Loucy (cell line): Measurements from ENCODE around the gene TGDS.
"Not testable (repeated sequence)": the region's sequence is repeated elsewhere in the genome, so short reads cannot be mapped to it uniquely, and the experiment has no call there.

ENCODE experiments used
- H2AFZ ChIP-seq: fragments of 200-600 bp; sonication (generic); 2 replicates; pipeline ENCODE4 v1.6.0; 2016; ENCODE audit warnings: antibody characterized with exemption, mild to moderate bottlenecking, low read length, moderate library complexity
- H3F3A ChIP-seq: fragments of 200-600 bp; 2 replicates; pipeline ENCODE4 v1.6.0; 2016; ENCODE audit warnings: antibody characterized with exemption, low read depth, mild to moderate bottlenecking
- H3K27me3 ChIP-seq: fragments of 200-600 bp; sonication (generic); 2 replicates; pipeline ENCODE4 v1.6.1; 2014; ENCODE audit warnings: low read length, mild to moderate bottlenecking; ENCODE audit not compliant: insufficient read depth, poor library complexity, severe bottlenecking
- H3K36me3 ChIP-seq: fragments of 200-600 bp; sonication (generic); 2 replicates; pipeline ENCODE4 v1.6.1; 2016; ENCODE audit warnings: low read length; ENCODE audit not compliant: insufficient read depth
- H3K4me1 ChIP-seq: fragments of 200-600 bp; sonication (generic); 2 replicates; pipeline ENCODE4 v1.5.1; 2014; ENCODE audit warnings: low read length, mild to moderate bottlenecking; ENCODE audit not compliant: insufficient read depth, poor library complexity, severe bottlenecking
- H3K4me2 ChIP-seq: fragments of 200-600 bp; sonication (generic); 2 replicates; pipeline ENCODE4 v1.6.0; 2014; ENCODE audit warnings: antibody characterized with exemption, low read length, low read depth, mild to moderate bottlenecking; ENCODE audit not compliant: poor library complexity, severe bottlenecking
- H3K4me3 ChIP-seq: fragments of 200-600 bp; sonication (generic); 2 replicates; pipeline ENCODE4 v1.5.1; 2014; ENCODE audit warnings: low read length, mild to moderate bottlenecking, mixed read lengths; ENCODE audit not compliant: poor library complexity, severe bottlenecking
- H3K79me2 ChIP-seq: fragments of 200-600 bp; sonication (generic); 2 replicates; pipeline ENCODE4 v1.6.1; 2014; ENCODE audit warnings: low read length; ENCODE audit not compliant: insufficient read depth
- H3K9ac ChIP-seq: fragments of 200-600 bp; sonication (generic); 2 replicates; pipeline ENCODE4 v1.6.0; 2014; ENCODE audit warnings: mild to moderate bottlenecking, low read depth, low read length, moderate library complexity; ENCODE audit not compliant: poor library complexity, severe bottlenecking
- H3K9me2 ChIP-seq: fragments of 200-600 bp; sonication (generic); replicated peaks from 2 replicates; pipeline ENCODE4 v1.6.1; 2016; ENCODE audit warnings: low read depth, low read length, mixed read lengths
- H3K9me3 ChIP-seq: fragments of 200-600 bp; sonication (generic); 2 replicates; pipeline ENCODE4 v1.6.1; 2014; ENCODE audit warnings: mild to moderate bottlenecking, antibody characterized with exemption, low read length, low read depth; ENCODE audit not compliant: insufficient read depth
- H4K20me1 ChIP-seq: fragments of 200-600 bp; sonication (generic); 2 replicates; pipeline ENCODE4 v1.6.0; 2014; ENCODE audit warnings: antibody characterized with exemption, low read length, mild to moderate bottlenecking; ENCODE audit not compliant: insufficient read depth, poor library complexity, severe bottlenecking
- CTCF ChIP-seq: fragments of 200-600 bp; sonication (generic); conservative IDR thresholded peaks from 2 replicates; pipeline ENCODE4 v1.5.1; 2014; ENCODE audit warnings: mild to moderate bottlenecking, antibody characterized with exemption, low read length
- EZH2phosphoT487 ChIP-seq: fragments of 200-600 bp; IDR thresholded peaks from 2 replicates; pipeline ENCODE4 v1.6.1; 2018; ENCODE audit warnings: antibody characterized with exemption, mild to moderate bottlenecking, moderate library complexity, borderline replicate concordance

The TGDS gene

GRCh38 chr13:94636942-94637578 lies 41.1 kb upstream of the TGDS start:
- no peak overlapping the region for H2AFZ ChIP-seq
- no peak overlapping the region for H3K9ac ChIP-seq
- no peaks in the 10 kb centered on the region for H3F3A ChIP-seq
- TF ChIP-seq EZH2phosphoT487 (no peak), CTCF (no peak)
- no peaks in the 10 kb centered on the region; the same call in 1 of the 2 replicates for H3K9me3 ChIP-seq
- H3K9me2 ChIP-seq, result no peaks in the 10 kb centered on the region
- no peak overlapping the region for H3K4me2 ChIP-seq
- no peaks in the 10 kb centered on the region for H3K27me3 ChIP-seq
- H3K4me3 ChIP-seq, result no peak overlapping the region
- no peaks in the 10 kb centered on the region for H4K20me1 ChIP-seq
- no peaks in the 10 kb centered on the region for H3K36me3 ChIP-seq
- H3K79me2 ChIP-seq, result no peaks in the 10 kb centered on the region
- H3K4me1 ChIP-seq, result no peaks in the 10 kb centered on the region

GRCh38 chr13:94636096-94636495 lies 40.1 kb upstream of the TGDS start:
- H3K9me3 ChIP-seq, H3K4me2 ChIP-seq: not testable (repeated sequence)

GRCh38 chr13:94632226-94632980 lies 36.5 kb upstream of the TGDS start:
- H3K9ac ChIP-seq, result no peak overlapping the region
- H3K79me2 ChIP-seq, result no peaks in the 10 kb centered on the region
- no peaks in the 10 kb centered on the region for H3K9me3 ChIP-seq
- H3K9me2 ChIP-seq, result no peaks in the 10 kb centered on the region
- no peaks in the 10 kb centered on the region for H3K27me3 ChIP-seq
- TF ChIP-seq CTCF (no peak), EZH2phosphoT487 (no peak)
- no peak overlapping the region for H3K4me3 ChIP-seq
- no peak overlapping the region for H2AFZ ChIP-seq
- H3K36me3 ChIP-seq, result no peaks in the 10 kb centered on the region; the same call in 1 of the 2 replicates
- H4K20me1 ChIP-seq, result no peaks in the 10 kb centered on the region
- no peaks in the 10 kb centered on the region for H3K4me1 ChIP-seq
- H3F3A ChIP-seq, result no peaks in the 10 kb centered on the region
- H3K4me2 ChIP-seq, result no peak overlapping the region

More at GRCh38 chr13:94636096-94636495, 40.1 kb upstream of the TGDS start:
- not testable (repeated sequence) for H3K4me3 ChIP-seq, H3K36me3 ChIP-seq, H4K20me1 ChIP-seq, H3K27me3 ChIP-seq, H3K9ac ChIP-seq, H2AFZ ChIP-seq, H3K79me2 ChIP-seq, H3K9me2 ChIP-seq, H3F3A ChIP-seq, H3K4me1 ChIP-seq

GRCh38 chr13:94630858-94631257 lies 34.9 kb upstream of the TGDS start:
- Histone ChIP-seq H2AFZ (no peak overlapping the region), H3K36me3 (peaks cover 3% of the 10 kb centered on the region; the same call in 1 of the 2 replicates), H3K27me3 (no peaks in the 10 kb centered on the region), H3K9me2 (no peaks in the 10 kb centered on the region), H3K4me3 (no peak overlapping the region), H4K20me1 (no peaks in the 10 kb centered on the region), H3K4me2 (no peak overlapping the region), H3K79me2 (no peaks in the 10 kb centered on the region), H3K9me3 (no peaks in the 10 kb centered on the region), H3K4me1 (no peaks in the 10 kb centered on the region), H3K9ac (no peak overlapping the region), H3F3A (no peaks in the 10 kb centered on the region)
- no peak for TF ChIP-seq CTCF
- TF ChIP-seq EZH2phosphoT487, result no peak
